Natural killer cell (primary cell): ENCODE data around the gene CCL24. TPM values are rescaled to one million over a fixed set of nuclear protein-coding genes. Genes with fewer than 3 reads are reported as not detected.

Experiments
- ATAC-seq, 3 donors: fragments of 150-1000 bp in 2 of 3; fragments of 200-7000 bp in 1 of 3; cut with Tn5 transposase; 1 replicate in 1 of 3; 2 replicates in 2 of 3; pipeline ENCODE4 v1.10.0; 2021; ENCODE audit warnings: mild to moderate bottlenecking in 2 of 3, moderate library complexity in 2 of 3
- DNase-seq, 2 donors: peaks; one replicate each; pipeline versions ENCODE4 v3.0.0 to v3.0.0-alpha.2; 2013 to 2021; ENCODE audit warnings: mixed read lengths in 1 of 2
- H3K27ac ChIP-seq: one replicate; pipeline ENCODE4 v1.5.1; 2013; ENCODE audit warnings: mild to moderate bottlenecking, low read length
- H3K27me3 ChIP-seq: one replicate; pipeline ENCODE4 v1.6.1; 2013; ENCODE audit warnings: low read length; ENCODE audit not compliant: control insufficient read depth, insufficient read depth
- H3K36me3 ChIP-seq: one replicate; pipeline ENCODE4 v1.6.1; 2013; ENCODE audit warnings: low read length; ENCODE audit not compliant: control insufficient read depth, insufficient read depth
- H3K4me1 ChIP-seq: one replicate; pipeline ENCODE4 v1.6.1; 2013; ENCODE audit warnings: low read length; ENCODE audit not compliant: control insufficient read depth, insufficient read depth
- H3K4me3 ChIP-seq: one replicate; pipeline ENCODE4 v1.5.1; 2013; ENCODE audit warnings: low read length
- H3K9me3 ChIP-seq: one replicate; pipeline ENCODE4 v1.6.1; 2013; ENCODE audit warnings: low read length; ENCODE audit not compliant: control insufficient read depth, insufficient read depth
- H3K27ac Mint-ChIP-seq, 2 donors: one replicate each; pipeline ENCODE4 v1.8.0; 2022; ENCODE audit warnings: mild to moderate bottlenecking in 2 of 2, mixed read lengths in 2 of 2, moderate library complexity in 1 of 2
- H3K27me3 Mint-ChIP-seq, 2 donors: one replicate each; pipeline ENCODE4 v1.8.0; 2022; ENCODE audit warnings: low read depth in 2 of 2, mixed read lengths in 2 of 2
- H3K36me3 Mint-ChIP-seq: one replicate; pipeline ENCODE4 v1.8.0; 2022; ENCODE audit warnings: mixed read lengths
- H3K4me1 Mint-ChIP-seq, 2 donors: one replicate each; pipeline ENCODE4 v1.8.0; 2022; ENCODE audit warnings: mixed read lengths in 2 of 2
- H3K4me3 Mint-ChIP-seq: one replicate; pipeline ENCODE4 v1.8.0; 2022; ENCODE audit warnings: mild to moderate bottlenecking, moderate library complexity, mixed read lengths
- H3K9me3 Mint-ChIP-seq, 2 donors: one replicate each; pipeline ENCODE4 v1.8.0; 2022; ENCODE audit warnings: mixed read lengths in 2 of 2
- WGBS: methylation state at CpG from one replicate; pipeline ENCODE4 v1.1.7; 2013; ENCODE audit warnings: missing lambda C conversion rate; ENCODE audit not compliant: insufficient coverage; 5-methylcytosine and 5-hydroxymethylcytosine counted together
- intact Hi-C: fragments of 100-400 bp; cut with micrococcal nuclease; formaldehyde crosslinking; loops from one replicate; pipeline ENCODE4 v1.14.2; 2022
- total RNA-seq, 4 donors: library from RNA; stranded (reverse); fragments of 120-200 nt in 1 of 4; gene quantifications; one replicate each; pipeline versions ENCODE4 v1.2.3 to v1.2.4, GENCODE V29; 2013 to 2022
- TF ChIP-seq, protein P1 (sequence below): fragments of 200-600 bp; IDR thresholded peaks from one replicate; pipeline ENCODE4 v1.8.0; 2022; ENCODE audit warnings: antibody characterized with exemption

Gene CCL24
- total RNA-seq, 3 donors from 2014 or later (not counting 1 experiment from before 2014, with no cell fraction given), result not detected

DNA sequence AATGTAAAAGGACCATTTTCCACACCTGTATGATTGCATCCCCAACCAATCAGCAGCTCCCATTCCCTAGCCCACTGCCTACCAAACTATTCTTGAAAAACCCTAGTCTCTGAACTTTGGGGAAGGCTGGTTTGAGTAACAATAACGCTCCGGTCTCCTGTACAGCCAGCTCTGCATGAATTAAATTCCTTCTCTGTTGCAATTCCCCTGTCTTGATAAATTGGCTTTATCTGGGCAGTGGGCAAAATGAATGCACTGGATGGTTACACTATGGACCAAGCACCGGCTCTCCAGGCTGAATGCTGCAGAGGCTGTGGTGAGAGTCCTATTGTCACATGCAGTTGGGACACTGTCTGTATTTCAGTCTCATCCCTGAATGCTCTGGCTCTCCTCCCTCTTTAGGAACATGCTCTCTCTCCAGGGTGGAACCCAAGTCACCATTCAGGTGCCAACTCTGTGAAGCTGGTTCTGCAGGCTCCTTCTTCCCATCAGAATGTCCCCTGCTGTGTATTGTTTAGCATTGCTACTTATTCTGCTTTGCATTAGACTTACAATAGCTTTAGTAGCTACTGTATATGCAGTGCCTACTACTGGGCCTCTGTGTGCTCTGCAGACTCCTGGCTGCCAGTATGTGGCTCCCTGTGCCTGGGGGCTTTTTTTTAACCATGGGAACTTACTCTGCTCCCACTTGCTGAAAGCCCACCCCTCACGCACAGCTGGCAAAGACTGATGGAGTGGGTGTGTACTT is 6.9 kb downstream of the CCL24 start:
- Mint-ChIP-seq H3K9me3 (peaks cover 0 to 5% of the 10 kb centered on the region in 2 donors), H3K27me3 (peaks cover 0 to 3% of the 10 kb centered on the region in 2 donors), H3K4me3 (no peak overlapping the region), H3K27ac (no peak overlapping the region), H3K4me1 (no peaks in the 10 kb centered on the region), H3K36me3 (peaks cover 9% of the 10 kb centered on the region)
- Histone ChIP-seq H3K27ac (no peak overlapping the region), H3K4me3 (no peak overlapping the region), H3K9me3 (peaks cover 13% of the 10 kb centered on the region), H3K4me1 (no peaks in the 10 kb centered on the region), H3K27me3 (no peaks in the 10 kb centered on the region), H3K36me3 (no peaks in the 10 kb centered on the region)
- WGBS, result 95% methylated on average over 4 of the region's 4 CpGs
- TF ChIP-seq, protein P1, sequence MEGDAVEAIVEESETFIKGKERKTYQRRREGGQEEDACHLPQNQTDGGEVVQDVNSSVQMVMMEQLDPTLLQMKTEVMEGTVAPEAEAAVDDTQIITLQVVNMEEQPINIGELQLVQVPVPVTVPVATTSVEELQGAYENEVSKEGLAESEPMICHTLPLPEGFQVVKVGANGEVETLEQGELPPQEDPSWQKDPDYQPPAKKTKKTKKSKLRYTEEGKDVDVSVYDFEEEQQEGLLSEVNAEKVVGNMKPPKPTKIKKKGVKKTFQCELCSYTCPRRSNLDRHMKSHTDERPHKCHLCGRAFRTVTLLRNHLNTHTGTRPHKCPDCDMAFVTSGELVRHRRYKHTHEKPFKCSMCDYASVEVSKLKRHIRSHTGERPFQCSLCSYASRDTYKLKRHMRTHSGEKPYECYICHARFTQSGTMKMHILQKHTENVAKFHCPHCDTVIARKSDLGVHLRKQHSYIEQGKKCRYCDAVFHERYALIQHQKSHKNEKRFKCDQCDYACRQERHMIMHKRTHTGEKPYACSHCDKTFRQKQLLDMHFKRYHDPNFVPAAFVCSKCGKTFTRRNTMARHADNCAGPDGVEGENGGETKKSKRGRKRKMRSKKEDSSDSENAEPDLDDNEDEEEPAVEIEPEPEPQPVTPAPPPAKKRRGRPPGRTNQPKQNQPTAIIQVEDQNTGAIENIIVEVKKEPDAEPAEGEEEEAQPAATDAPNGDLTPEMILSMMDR, result no peak
- intact Hi-C loops, result no loop called here
- ATAC-seq (no peak), DNase-seq (no peak)

DNA sequence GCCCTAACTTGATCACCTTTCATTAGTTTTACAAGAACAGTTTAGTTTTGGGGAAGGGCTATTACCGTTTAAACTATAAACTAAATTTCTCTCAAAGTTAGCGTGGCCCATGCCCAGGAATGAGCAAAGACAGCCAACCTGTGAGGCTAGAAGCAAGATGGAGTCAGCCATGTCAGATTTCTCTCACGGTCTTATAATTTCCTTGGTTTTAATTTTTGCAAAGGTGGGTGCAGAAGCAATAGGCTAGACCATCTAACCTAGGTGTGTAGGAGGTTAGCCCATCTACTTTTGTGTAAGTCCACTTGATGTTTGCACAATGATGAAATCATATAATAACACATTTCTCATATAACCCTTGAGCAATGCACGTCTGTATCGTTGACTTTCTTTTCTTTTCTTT is 8.9 kb downstream of the CCL24 start:
- Mint-ChIP-seq H3K36me3 (peaks cover 9% of the 10 kb centered on the region), H3K27me3 (peaks cover 0 to 3% of the 10 kb centered on the region in 2 donors), H3K9me3 (peaks cover 0 to 5% of the 10 kb centered on the region in 2 donors), H3K27ac (no peak overlapping the region), H3K4me3 (no peak overlapping the region), H3K4me1 (no peaks in the 10 kb centered on the region)
- 71% methylated on average over 5 of the region's 5 CpGs for WGBS
- DNase-seq (no peak), ATAC-seq (no peak)
- intact Hi-C loops, result no loop called here
- Histone ChIP-seq H3K27me3 (no peaks in the 10 kb centered on the region), H3K4me3 (no peak overlapping the region), H3K4me1 (no peaks in the 10 kb centered on the region), H3K27ac (no peak overlapping the region), H3K9me3 (peaks cover 13% of the 10 kb centered on the region), H3K36me3 (no peaks in the 10 kb centered on the region)
- TF ChIP-seq, protein P1, result no peak

DNA sequence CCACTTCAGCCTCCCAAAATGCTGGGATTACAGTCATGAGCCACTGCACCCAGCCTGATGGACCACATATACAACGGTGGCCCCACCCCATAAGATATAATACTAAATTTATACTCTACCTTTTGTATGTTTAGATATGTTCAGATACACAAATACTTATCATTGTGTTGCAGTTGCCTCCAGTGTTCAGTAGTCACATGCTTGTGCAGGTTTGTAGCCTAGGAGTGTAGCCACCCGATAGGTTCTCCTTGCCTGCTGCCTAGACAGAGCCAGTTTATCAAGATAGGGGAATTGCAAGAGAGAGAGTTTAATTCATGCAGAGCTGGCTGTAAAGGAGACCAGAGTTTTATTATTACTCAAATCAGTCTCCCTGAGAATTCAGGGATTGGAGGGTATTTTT is 9.6 kb downstream of the CCL24 start:
- WGBS, result 100% methylated on average over 1 of the region's 2 CpGs
- Histone ChIP-seq H3K27me3 (no peaks in the 10 kb centered on the region), H3K9me3 (peaks cover 13% of the 10 kb centered on the region), H3K4me3 (no peak overlapping the region), H3K36me3 (no peaks in the 10 kb centered on the region), H3K4me1 (no peaks in the 10 kb centered on the region), H3K27ac (no peak overlapping the region)
- TF ChIP-seq, protein P1, result no peak
- Mint-ChIP-seq H3K27me3 (peaks cover 0 to 3% of the 10 kb centered on the region in 2 donors), H3K4me1 (no peaks in the 10 kb centered on the region), H3K9me3 (peaks cover 0 to 5% of the 10 kb centered on the region in 2 donors), H3K36me3 (peaks cover 9% of the 10 kb centered on the region), H3K4me3 (no peak overlapping the region), H3K27ac (no peak overlapping the region)
- ATAC-seq (no peak), DNase-seq (no peak)
- intact Hi-C loops, result no loop called here

DNA sequence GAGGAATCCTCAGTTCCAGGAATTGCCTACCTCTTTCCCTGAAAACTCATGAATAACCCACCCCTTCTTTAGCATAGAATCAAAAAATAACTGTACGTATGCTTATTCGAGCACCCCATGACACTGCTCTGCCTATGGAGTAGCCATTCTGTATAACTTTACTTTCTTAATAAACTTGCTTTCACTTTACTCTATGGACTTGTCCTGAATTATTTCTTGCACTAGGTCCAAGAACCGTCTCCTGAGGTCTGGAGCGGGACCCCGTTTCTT is 11.1 kb downstream of the CCL24 start:
- TF ChIP-seq, protein P1, result no peak
- Mint-ChIP-seq H3K4me3 (no peak overlapping the region), H3K4me1 (peaks cover 0 to 9% of the 10 kb centered on the region in 2 donors), H3K9me3 (peaks cover 0 to 5% of the 10 kb centered on the region in 2 donors), H3K27ac (no peak overlapping the region), H3K36me3 (peaks cover 9% of the 10 kb centered on the region), H3K27me3 (peaks cover 0 to 3% of the 10 kb centered on the region in 2 donors)
- Histone ChIP-seq H3K27me3 (no peaks in the 10 kb centered on the region), H3K27ac (no peak overlapping the region), H3K4me1 (no peaks in the 10 kb centered on the region), H3K4me3 (no peak overlapping the region), H3K9me3 (peaks cover 13% of the 10 kb centered on the region), H3K36me3 (no peaks in the 10 kb centered on the region)
- 100% methylated on average over 3 of the region's 5 CpGs for WGBS
- DNase-seq (no peak), ATAC-seq (no peak)
- intact Hi-C loops, result no loop called here
